Liver (tissue), 9 donors: ENCODE data around the gene PDCD5. TPM values are rescaled to one million over a fixed set of nuclear protein-coding genes. Genes with fewer than 3 reads are reported as not detected.

Experiments
- DNase-seq: peaks from one replicate; pipeline ENCODE4 v3.0.0-alpha.2; 2017; ENCODE audit warnings: low spot score
- H3K27ac ChIP-seq, 2 donors: one replicate each; pipeline ENCODE4 v1.7.0; 2013; ENCODE audit warnings: inconsistent platforms in 2 of 2, low read length in 2 of 2, control low read depth in 1 of 2, low read depth in 1 of 2, mild to moderate bottlenecking in 1 of 2
- H3K27me3 ChIP-seq, 4 donors: one replicate each; pipeline versions ENCODE4 v1.6.1 to v1.7.0; 2013; ENCODE audit warnings: low read length in 3 of 4, inconsistent platforms in 1 of 4, mild to moderate bottlenecking in 1 of 4, moderate library complexity in 1 of 4; ENCODE audit not compliant: control insufficient read depth in 4 of 4, insufficient read depth in 4 of 4
- H3K36me3 ChIP-seq, 4 donors: one replicate each; pipeline versions ENCODE4 v1.6.1 to v1.7.0; 2013; ENCODE audit warnings: low read length in 3 of 4, mild to moderate bottlenecking in 3 of 4, low read depth in 1 of 4, moderate library complexity in 1 of 4; ENCODE audit not compliant: control insufficient read depth in 4 of 4, insufficient read depth in 3 of 4
- H3K4me1 ChIP-seq, 4 donors: one replicate each; pipeline versions ENCODE4 v1.6.1 to v1.7.0; 2013; ENCODE audit warnings: low read length in 3 of 4, mild to moderate bottlenecking in 3 of 4, moderate library complexity in 1 of 4; ENCODE audit not compliant: control insufficient read depth in 4 of 4, insufficient read depth in 4 of 4
- H3K4me3 ChIP-seq, 3 donors: one replicate each; pipeline versions ENCODE4 v1.6.1 to v1.7.0; 2013; ENCODE audit warnings: low read length in 3 of 3, control low read depth in 1 of 3, low read depth in 1 of 3, mild to moderate bottlenecking in 1 of 3
- H3K9ac ChIP-seq, 2 donors: one replicate each; pipeline ENCODE4 v1.7.0; 2013; ENCODE audit warnings: low read length in 2 of 2, mild to moderate bottlenecking in 2 of 2, moderate library complexity in 2 of 2, control low read depth in 1 of 2, low read depth in 1 of 2
- H3K9me3 ChIP-seq, 4 donors: one replicate each; pipeline versions ENCODE4 v1.6.1 to v1.7.0; 2013; ENCODE audit warnings: low read length in 3 of 4; ENCODE audit not compliant: control insufficient read depth in 4 of 4
- ATF3 ChIP-seq: IDR thresholded peaks from 2 replicates; pipeline ENCODE4 v1.6.1; 2016; ENCODE audit warnings: antibody characterized with exemption
- CTCF ChIP-seq: fragments of 150-350 bp; IDR thresholded peaks from 2 replicates; pipeline ENCODE4 v1.5.1; 2017; ENCODE audit warnings: improper control_type of control experiment, low read depth, low read length; ENCODE audit not compliant: missing input control
- EGR1 ChIP-seq, 2 donors: IDR thresholded peaks; 2 replicates each; pipeline ENCODE4 v1.6.1; 2016 to 2018; ENCODE audit warnings: antibody characterized with exemption in 2 of 2, low read depth in 2 of 2
- FOXA1 ChIP-seq: IDR thresholded peaks from 2 replicates; pipeline ENCODE4 v1.6.1; 2016; ENCODE audit warnings: antibody characterized with exemption
- FOXA2 ChIP-seq: IDR thresholded peaks from 2 replicates; pipeline ENCODE4 v1.6.1; 2016; ENCODE audit warnings: antibody characterized with exemption
- GABPA ChIP-seq, 2 donors: IDR thresholded peaks in 1 of 2; conservative IDR thresholded peaks in 1 of 2; 2 replicates each; pipeline ENCODE4 v1.6.1; 2016; ENCODE audit warnings: antibody characterized with exemption in 2 of 2, mild to moderate bottlenecking in 1 of 2, moderate library complexity in 1 of 2
- HNF4A ChIP-seq, 2 donors: conservative IDR thresholded peaks; 2 replicates each; pipeline ENCODE4 v1.6.1; 2016; ENCODE audit warnings: antibody characterized with exemption in 2 of 2, mild to moderate bottlenecking in 2 of 2
- HNF4G ChIP-seq: IDR thresholded peaks from 2 replicates; pipeline ENCODE4 v1.6.1; 2016; ENCODE audit warnings: antibody characterized with exemption
- JUND ChIP-seq, 2 donors: IDR thresholded peaks; 2 replicates each; pipeline ENCODE4 v1.6.1; 2016; ENCODE audit warnings: antibody characterized with exemption in 2 of 2
- MAX ChIP-seq: IDR thresholded peaks from 2 replicates; pipeline ENCODE4 v1.6.1; 2016; ENCODE audit warnings: antibody characterized with exemption
- NR2F2 ChIP-seq: IDR thresholded peaks from 2 replicates; pipeline ENCODE4 v1.6.1; 2016; ENCODE audit warnings: antibody characterized with exemption
- RAD21 ChIP-seq, 2 donors: IDR thresholded peaks; 2 replicates each; pipeline ENCODE4 v1.6.1; 2016; ENCODE audit warnings: antibody characterized with exemption in 2 of 2, mild to moderate bottlenecking in 2 of 2
- REST ChIP-seq: IDR thresholded peaks from 2 replicates; pipeline ENCODE4 v1.6.1; 2016; ENCODE audit warnings: antibody characterized with exemption, mild to moderate bottlenecking
- RXRA ChIP-seq, 2 donors: IDR thresholded peaks; 2 replicates each; pipeline ENCODE4 v1.6.1; 2017 to 2018; ENCODE audit warnings: antibody characterized with exemption in 2 of 2, mild to moderate bottlenecking in 1 of 2
- SP1 ChIP-seq: IDR thresholded peaks from 2 replicates; pipeline ENCODE4 v1.6.1; 2018; ENCODE audit warnings: antibody characterized with exemption, mild to moderate bottlenecking
- TAF1 ChIP-seq: conservative IDR thresholded peaks from 2 replicates; pipeline ENCODE4 v1.6.1; 2016; ENCODE audit warnings: antibody characterized with exemption, mild to moderate bottlenecking
- YY1 ChIP-seq: IDR thresholded peaks from 2 replicates; pipeline ENCODE4 v1.6.1; 2016; ENCODE audit warnings: antibody characterized with exemption, mild to moderate bottlenecking
- ZBTB33 ChIP-seq: IDR thresholded peaks from 2 replicates; pipeline ENCODE4 v1.6.1; 2016; ENCODE audit warnings: antibody characterized with exemption
- WGBS: extraction: QIAGEN DNeasy Blood & Tissue Kit; methylation state at CpG from one replicate; pipeline ENCODE4 v1.1.7; 2013; 5-methylcytosine and 5-hydroxymethylcytosine counted together
- polyA plus RNA-seq, 2 donors: library from polyadenylated mRNA; stranded (reverse) in 1 of 2; unstranded in 1 of 2; fragments of 200-250 nt in 1 of 2; fragments of >200 nt in 1 of 2; fragmentation: Nextera tagmentation in 1 of 2; extraction: Ambion mirVana in 1 of 2; gene quantifications; one replicate each; pipeline versions ENCODE4 v1.2.1 to v1.2.3, GENCODE V29; 2013 to 2015
- total RNA-seq, 2 donors: library from RNA; depleted of rRNA; stranded (reverse); fragments of >200 nt; gene quantifications; one replicate each; pipeline ENCODE4 v1.2.3, GENCODE V29; 2014
- donor health status: healthy.
- donor health status: healthy.
- donor health status: healthy.
- donor health status: healthy.
- donor health status: healthy.

PDCD5 gene
- total and polyA plus RNA-seq, 4 donors, result 25.4 to 90.8 (median 36.2) TPM

GRCh38 chr19:32563761-32564160 lies 17.2 kb upstream of the PDCD5 start:
- H3K9me3 ChIP-seq, result no peaks in the 10 kb centered on the region
- no peak for DNase-seq
- H3K9ac ChIP-seq, result no peak overlapping the region
- no peak overlapping the region for H3K27ac ChIP-seq
- no peaks in the 10 kb centered on the region for H3K36me3 ChIP-seq
- H3K4me3 ChIP-seq, result no peak overlapping the region
- H3K4me1 ChIP-seq, result no peaks in the 10 kb centered on the region
- TF ChIP-seq TAF1 (no peak), GABPA (IDR thresholded peaks at IDR 0.05 in 1 of 2, conservative IDR thresholded peaks at IDR 0.05 in 1 of 2) (no peak), RXRA (IDR thresholded peaks at IDR 0.05) (no peak), ZBTB33 (no peak), HNF4A (conservative IDR thresholded peaks at IDR 0.05) (no peak), FOXA1 (no peak), SP1 (no peak), YY1 (no peak), JUND (IDR thresholded peaks at IDR 0.05) (no peak), EGR1 (IDR thresholded peaks at IDR 0.05; ENCODE audit: low read depth in 2 of 2) (no peak), ATF3 (no peak), MAX (no peak), REST (no peak), FOXA2 (no peak), CTCF (no peak), NR2F2 (no peak), HNF4G (no peak), RAD21 (IDR thresholded peaks at IDR 0.05) (no peak)
- H3K27me3 ChIP-seq, result no peaks in the 10 kb centered on the region
- WGBS, result 92% methylated on average over 9 of the region's 9 CpGs
